ENCODE measurements around the gene ARHGAP1.
"Not testable (repeated sequence)": the region's sequence is repeated elsewhere in the genome, so short reads cannot be mapped to it uniquely, and the experiment has no call there.

The ARHGAP1 gene

DNA sequence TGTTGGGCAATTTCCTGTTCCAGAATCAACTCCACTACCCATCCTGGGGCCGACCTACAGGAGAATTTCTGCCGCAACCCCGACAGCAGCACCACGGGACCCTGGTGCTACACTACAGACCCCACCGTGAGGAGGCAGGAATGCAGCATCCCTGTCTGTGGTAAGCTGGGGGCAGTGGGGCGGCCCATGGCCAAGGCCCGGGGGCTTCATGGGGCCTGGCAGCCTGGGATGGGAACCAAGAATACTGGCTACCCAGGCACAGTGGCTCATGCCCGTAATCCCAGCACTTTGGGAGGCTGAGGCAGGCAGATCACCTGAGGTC lies 22.9 kb upstream of the ARHGAP1 start:
- DNase-seq (ENCODE audit: low read depth in 2 of 2) = no peak

DNA sequence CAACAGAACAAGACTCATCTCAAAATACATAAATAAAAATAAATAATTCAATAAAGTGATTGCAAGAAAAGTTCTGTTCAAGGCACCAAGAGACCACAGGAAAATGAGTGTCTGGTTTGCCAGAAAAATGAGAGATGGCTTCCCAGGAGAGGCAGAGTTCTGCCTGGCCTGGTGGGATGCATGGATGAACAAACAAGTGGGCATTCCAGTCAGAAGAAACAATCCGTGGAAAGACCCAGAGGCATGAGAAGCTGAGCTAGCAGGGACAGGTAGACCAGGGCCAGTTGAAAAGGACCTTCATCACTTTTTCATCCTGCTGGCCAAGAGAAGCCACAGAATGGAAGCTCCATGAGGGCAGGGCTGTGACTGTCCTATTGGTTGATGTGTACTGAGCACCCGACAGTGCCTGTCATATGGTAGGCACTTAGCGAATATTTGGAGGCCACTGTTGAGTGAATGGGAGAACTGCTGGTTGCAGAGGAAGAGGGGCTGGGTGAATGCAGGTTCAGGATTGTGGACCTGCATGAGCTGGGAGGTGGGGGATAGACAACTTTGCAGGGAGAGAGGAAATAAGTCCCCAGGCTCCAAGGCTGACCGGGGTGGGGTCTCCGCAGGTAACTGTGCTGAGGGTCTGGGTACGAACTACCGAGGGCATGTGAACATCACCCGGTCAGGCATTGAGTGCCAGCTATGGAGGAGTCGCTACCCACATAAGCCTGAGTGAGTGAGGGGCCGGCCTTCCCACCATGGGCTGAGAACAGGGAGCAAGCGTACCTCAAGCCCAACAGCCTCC lies 22.3 kb upstream of the ARHGAP1 start:
- DNase-seq (ENCODE audit: low read depth in 2 of 2) = no peak

DNA sequence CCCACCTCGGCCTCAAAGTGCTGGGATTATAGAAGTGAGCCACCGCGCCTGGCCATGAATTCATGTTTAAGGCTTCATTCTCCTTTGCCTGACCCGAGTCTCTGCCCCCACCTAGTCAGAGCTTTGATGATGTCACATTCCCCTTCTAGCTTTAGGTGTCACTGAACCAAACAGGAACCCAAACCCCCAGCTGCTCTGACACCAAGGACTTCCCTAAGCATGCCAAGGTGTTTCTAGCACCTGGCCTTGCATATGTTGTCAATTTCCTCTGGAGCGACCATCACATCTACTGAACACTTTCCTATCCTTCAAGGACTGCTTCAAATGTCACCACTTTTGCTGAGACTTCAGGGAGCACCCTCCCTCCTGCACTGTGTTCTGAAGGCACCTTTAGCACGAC lies 20.9 kb upstream of the ARHGAP1 start:
- no peak for DNase-seq (ENCODE audit: low read depth in 2 of 2)

DNA sequence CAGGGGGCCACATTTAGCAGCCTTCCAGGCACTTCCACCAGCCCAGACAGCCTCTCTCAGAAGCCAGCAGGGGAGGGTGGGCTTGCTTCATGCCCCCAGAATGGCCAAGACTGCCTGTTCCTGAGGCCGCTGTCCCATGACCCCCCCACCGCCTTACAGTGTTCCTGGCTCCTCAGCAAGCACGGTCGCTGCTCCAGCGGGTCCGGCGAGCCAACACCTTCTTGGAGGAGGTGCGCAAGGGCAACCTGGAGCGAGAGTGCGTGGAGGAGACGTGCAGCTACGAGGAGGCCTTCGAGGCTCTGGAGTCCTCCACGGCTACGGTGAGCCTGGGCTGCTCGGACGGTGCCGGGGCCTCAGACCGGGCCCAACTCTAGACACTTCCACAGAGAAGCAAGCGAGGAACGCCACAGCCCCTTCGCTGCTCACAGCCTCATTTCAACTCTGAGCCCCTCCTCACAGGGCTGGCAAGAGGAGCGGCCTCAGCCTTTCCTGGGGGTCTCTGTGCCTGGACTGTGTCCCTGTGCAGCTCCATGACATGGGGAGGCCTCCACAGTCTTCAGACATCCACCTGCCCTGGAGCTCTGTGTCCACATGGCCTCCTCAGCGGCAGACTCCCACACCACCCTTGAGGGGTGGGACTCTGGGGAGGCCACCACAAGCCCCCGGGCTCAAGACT lies 19.3 kb upstream of the ARHGAP1 start:
- DNase-seq (ENCODE audit: low read depth in 2 of 2) = no peak

DNA sequence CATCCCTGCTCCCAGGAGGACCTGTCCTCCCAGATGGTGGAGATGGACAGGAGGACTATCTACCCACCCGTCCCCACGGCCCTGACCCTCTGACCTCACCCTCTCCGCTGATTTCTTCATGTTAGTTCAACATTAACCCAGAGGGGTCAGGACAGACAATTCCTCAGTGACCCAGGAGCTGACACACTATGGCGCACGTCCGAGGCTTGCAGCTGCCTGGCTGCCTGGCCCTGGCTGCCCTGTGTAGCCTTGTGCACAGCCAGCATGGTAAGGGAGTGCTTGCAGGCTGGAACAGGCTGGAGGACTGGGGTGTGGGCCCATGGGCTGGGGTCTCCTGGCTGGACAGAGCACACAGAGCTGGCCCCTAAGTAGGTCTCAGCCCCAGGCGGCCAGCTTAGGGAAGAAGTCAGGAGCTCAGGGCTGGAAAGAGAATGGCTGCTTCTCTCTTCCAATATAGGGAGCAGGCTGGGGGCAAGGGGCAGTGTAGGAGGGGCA lies 18.7 kb upstream of the ARHGAP1 start, which contains the start of gene F2:
TSS of gene F2 (plus strand) at position 166 of the 495 bp plus-strand sequence. CDS start at position 189, 23 bp downstream.
- no peak for DNase-seq (ENCODE audit: low read depth in 2 of 2)

DNA sequence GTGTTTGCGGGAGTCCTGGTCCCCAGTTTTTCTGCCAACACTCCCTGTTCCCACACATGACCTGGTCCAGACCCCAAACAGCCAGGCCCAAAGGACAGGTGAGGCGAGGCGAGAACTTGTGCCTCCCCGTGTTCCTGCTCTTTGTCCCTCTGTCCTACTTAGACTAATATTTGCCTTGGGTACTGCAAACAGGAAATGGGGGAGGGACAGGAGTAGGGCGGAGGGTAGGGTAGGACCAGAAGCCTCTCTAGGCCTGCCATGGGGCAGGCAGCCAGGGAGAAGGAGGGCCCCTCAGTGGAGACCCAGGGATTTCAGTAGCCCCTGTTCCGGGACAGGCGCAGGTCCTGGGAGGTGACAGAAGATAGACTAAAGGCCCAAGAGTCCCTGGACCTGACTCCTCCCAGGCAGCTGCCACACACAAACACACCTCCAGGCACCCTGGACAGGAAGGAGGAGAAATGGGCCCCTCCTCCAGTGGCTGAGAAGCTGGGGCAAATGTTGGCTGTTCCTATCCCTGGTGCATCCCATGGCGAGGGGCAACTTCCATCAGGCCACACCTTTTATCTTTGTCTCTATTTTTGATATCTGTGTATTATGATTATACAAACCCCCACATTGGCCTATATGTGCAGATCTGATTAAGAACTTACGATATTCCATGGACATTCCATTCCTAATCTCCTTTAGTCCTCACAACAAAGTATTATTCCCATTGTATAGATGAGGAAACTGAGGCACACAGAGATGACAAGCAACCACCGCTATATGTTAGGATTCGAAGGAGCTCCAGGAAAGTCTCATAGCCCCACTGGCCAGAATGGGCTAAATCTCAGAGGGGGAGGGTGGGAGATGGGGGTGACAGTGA lies 18.0 kb upstream of the ARHGAP1 start:
- DNase-seq (ENCODE audit: low read depth in 2 of 2) = no peak

DNA sequence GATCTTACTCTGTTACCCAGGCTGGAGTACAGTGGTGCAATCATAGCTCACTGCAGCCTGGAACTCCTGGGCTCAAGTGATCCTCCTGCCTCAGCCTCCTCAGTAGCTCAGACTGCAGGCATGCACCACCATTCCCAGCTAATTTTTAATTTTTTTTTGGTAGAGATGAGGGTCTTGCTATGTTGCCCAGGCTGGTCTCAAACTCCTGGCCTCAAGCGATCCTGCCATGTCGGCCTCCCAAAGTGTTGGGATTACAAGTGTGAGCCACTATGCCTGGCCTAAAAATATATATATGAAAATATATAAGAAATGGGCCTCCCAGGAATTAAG lies 17.4 kb upstream of the ARHGAP1 start:
- DNase-seq (ENCODE audit: low read depth in 2 of 2) = not testable (repeated sequence)

DNA sequence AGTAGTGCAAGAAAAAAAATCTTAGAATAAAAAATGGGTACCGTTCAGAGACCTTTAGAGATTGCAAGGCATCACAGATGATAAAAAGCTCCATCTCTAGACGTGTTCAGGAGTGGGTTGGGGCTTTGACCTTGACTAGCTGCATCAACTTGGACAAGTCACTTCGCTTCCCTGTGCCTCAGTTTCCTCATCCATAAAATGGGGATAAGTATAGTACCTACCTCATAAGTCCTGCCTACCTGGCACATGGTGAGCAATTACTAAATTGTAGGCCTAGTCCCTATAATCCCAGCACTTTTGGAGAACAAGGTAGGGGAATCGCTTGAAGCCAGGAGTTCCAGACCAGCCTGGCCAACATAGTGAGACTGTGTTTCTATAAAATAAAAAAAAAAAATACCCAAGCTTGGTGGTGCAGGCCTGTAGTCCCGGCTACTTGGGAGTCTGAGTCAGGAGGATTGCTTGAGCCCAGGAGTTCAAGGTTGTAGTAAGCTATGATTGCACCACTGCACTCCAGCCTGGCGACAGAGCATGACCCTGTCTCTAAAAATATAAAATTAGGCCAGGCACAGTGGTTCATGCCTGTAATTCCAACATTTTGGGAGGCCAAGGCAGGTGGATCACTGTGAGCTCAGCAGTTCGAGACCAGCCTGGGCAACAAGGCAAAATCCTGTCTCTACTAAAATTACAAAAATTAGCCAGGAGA lies 12.6 kb upstream of the ARHGAP1 start:
- no peak for DNase-seq (ENCODE audit: low read depth in 2 of 2)

DNA sequence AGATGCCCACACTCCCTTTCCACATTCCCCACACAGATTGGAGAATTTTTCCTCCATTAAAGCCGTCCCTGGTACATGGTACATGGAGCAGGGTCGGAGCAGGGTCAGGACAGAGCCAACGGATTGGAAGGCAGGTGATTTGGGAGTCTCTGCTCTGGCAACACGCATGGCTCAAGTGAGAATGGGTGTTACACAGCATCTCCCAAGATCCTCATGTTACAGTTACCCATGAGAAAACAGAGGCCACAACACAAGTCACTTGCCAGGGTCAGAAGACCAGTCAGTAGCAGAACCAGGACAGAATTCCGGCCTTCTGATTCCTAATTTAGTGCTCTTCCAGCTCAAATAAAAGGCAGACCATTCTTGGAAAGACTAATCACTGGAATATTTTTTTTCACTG lies 10.9 kb upstream of the ARHGAP1 start:
- DNase-seq (ENCODE audit: low read depth in 2 of 2) = no peak

DNA sequence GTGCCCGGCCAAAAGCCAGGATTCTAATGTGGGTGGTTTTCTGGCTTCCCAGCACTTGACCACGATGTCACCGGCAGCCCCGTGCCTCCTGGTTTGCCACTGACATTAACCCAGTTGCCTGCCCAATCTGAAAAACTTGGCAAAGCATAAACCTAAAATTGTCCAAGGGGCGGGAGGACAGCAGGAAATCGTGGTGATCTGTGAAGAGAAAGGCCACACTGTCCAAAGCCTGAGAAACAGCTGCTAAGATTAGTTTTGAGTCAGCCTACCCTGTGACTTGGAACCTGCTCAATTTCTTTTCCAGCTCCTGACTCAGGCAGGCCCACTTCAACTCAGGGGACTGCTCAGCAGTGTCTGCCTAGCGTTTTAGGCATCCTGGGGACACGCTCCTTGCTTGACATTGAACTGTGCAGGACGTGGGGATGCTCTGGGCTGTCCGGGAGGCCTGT lies 10.4 kb upstream of the ARHGAP1 start:
- no peak for DNase-seq (ENCODE audit: low read depth in 2 of 2)

DNA sequence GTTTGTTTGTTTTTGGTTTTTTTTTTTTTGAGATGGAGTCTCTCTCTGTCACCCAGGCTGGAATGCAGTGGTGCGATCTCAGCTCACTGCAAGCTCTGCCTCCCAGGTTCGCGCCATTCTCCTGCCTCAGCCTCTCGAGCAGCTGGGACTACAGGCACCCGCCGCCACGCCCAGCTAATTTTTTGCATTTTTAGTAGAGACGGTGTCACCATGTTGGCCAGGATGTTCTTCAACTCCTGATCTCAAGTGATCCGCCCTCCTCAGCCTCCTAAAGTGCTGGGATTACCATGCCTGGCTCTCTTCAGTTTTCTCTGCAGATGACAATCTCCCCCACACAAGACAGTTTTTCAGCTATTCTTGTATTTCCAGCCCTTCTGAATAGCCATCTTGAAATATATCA lies 8.9 kb upstream of the ARHGAP1 start:
- DNase-seq (ENCODE audit: low read depth in 2 of 2) = not testable (repeated sequence)

DNA sequence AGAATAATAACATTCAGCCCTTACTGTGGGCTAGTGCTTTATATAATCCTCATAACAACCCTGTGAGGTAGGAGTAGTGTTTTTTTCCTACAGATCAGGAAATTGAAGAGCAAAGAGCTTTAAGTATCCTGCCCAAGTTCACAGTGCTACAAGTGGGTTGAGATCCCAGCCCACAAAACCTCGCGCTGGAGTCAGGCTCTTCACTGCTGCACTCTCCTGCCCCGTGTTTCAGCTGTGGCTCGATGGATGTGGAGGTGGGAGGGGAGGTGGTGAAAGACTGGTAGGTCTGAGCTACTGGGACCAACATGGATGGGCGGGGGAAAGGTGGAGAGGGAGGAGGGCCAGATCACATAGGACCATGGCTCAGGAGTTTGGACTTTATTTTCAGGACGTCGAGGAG lies 6.5 kb upstream of the ARHGAP1 start:
- DNase-seq (ENCODE audit: low read depth in 2 of 2) = no peak

DNA sequence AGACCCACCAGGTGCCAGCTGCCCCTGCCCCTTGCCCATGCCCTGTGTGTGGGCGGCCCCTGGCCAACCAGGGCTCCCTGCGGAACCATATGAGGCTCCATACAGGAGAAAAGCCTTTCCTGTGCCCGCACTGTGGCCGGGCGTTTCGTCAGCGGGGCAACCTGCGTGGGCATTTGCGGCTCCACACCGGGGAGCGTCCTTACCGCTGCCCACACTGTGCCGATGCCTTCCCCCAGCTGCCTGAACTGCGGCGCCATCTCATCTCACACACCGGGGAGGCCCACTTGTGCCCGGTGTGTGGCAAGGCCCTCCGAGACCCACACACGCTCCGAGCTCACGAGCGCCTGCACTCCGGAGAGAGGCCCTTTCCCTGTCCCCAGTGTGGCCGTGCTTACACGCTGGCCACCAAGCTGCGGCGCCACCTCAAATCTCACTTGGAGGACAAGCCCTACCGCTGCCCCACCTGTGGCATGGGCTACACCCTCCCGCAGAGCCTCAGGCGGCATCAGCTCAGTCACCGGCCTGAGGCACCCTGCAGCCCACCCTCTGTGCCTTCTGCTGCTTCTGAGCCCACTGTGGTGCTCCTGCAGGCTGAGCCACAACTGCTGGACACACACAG lies 4.8 kb upstream of the ARHGAP1 start:
- DNase-seq (ENCODE audit: low read depth in 2 of 2) = no peak

DNA sequence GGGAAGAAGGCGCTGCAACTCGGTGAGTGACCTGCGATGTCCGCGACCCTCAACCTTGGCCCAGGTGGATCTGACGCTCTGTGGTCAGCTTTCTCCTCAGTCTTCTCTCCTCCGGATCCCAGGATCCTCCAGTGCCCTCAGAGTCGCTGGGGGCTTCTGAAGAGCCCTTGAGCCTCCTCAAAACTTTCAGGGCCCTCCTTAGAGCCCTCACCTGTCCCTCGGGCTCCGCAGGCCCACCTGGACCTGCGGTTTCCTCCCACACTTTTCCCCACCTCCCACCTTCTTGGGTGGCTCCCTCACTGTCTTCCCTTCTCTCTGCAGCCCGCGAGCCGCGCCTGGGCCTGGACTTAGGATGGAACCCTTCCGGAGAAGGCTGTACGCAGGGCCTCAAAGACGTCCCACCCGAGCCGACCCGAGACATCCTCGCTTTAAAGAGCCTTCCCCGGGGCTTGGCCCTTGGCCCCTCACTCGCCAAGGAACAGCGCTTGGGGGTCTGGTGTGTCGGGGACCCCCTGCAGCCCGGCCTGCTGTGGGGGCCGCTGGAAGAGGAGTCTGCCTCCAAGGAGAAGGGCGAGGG lies 747 bp upstream of the ARHGAP1 start:
- no peak for DNase-seq (ENCODE audit: low read depth in 2 of 2)

DNA sequence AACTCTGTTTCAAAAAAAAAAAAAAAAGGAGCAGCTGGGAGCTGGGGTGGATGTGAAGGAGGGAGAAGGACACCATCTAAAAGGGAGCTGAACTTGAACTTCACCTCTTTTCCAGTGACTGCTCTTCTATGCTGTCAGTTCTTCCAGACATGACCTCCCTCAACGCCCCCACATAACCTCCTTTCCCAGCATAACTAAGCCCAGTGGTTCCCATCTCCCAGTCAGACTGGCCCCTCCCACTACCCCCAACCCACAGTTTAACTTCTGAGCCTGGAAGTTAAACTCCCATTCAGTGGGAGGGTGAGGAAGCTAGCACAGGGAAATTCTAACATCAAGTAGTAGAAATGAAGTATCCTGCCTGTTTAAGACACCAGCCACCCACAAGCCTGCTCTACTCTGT lies 1.8 kb downstream of the ARHGAP1 start:
- DNase-seq (ENCODE audit: low read depth in 2 of 2) = no peak

DNA sequence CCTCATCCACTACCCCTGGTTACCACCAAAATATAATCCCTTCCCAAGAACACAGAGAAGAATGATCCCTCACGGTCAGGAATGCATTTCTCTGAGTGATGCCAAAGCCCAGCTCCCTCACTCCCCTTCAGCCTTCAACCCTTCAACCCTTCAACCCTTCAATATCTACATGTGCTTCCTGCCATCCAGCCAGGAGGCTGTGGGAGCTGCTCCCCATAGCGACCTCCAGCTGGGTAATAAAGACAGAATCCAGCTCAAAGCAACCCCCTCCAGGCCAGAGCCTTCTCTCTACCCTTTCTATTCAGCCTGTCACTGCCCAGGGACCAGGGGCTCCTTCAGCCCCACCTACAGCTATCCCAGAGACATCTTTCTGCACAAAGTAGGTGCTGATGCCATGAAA lies 2.7 kb downstream of the ARHGAP1 start:
- no peak for DNase-seq (ENCODE audit: low read depth in 2 of 2)

DNA sequence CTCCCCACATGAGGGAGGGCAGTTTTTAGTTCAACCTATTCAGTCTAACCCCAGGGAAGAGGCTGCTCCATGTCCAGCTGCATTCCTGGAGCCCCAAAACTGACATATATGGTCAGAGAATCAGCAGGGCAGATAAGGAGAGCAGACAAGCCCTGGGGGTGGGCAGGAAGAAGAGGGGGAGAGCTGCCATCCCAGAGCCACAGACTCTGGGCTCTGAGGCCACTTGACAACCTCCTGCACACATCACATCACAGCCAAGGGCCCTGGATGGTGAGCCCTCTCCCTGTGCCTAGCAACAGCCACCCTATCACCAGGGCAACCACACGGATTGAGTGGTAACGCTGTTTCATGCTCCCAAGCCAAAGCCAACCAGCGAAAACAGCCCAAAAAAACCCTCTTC lies 3.1 kb downstream of the ARHGAP1 start:
- DNase-seq (ENCODE audit: low read depth in 2 of 2) = no peak

DNA sequence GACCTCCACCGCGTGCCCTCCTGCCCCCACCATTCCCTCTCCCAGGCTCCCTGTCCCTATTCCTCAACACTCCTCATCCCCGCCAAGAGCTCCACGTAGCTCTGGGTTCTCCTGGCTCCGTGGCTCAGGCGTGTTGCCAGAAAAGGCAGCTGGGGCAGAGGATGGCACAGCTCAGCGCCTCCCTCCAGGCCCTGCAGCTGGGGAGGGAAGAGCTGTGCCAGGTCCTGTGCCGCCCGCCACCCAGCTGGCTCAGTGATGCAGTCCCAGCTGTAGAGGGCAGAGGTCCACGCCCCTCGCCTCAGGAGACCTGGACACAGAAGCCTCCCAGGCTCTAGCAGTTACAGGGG lies 4.2 kb downstream of the ARHGAP1 start:
- DNase-seq (ENCODE audit: low read depth in 2 of 2) = no peak

DNA sequence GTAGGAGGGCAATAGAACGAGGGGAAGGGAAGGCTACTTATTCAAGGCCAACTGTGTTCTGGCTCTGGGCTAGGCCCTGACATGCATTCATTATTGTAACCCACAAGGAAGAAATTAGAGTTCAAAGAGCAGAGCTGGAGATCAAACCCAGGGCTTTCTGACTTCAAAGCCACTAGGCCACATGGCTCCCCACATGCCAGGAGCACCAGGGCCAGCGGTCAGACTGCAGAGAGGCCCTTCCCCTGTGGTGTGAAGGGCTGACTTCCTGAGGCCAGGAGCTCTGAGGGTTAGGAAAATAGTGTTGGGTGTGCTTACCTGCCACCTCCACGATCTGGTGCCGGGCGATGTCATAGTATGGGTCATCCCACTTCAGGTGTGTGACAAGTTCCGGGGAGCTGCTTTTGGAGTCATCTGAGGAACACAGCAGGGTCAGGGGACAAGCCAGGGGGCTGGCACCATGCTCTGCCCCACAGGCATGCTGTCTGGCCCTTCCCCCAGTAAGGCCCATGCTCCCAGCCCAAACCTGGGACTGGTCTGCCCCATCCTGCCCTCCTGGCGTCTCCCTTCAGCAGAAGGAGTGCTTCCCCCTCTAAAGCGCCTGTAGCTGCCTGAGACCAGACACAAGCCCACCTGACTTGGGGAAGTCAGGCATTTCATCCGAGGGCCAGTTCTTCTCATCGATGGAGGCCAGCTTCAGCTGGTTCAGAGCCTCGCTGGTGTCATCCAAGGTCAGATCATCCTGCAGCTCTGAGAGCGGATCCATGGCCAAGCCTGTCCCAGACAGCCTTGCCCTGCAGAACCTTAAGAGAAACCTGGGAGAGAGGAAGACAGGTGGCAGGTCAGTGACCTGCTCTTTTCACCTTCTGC lies 4.8 kb downstream of the ARHGAP1 start:
- DNase-seq (ENCODE audit: low read depth in 2 of 2) = no peak

DNA sequence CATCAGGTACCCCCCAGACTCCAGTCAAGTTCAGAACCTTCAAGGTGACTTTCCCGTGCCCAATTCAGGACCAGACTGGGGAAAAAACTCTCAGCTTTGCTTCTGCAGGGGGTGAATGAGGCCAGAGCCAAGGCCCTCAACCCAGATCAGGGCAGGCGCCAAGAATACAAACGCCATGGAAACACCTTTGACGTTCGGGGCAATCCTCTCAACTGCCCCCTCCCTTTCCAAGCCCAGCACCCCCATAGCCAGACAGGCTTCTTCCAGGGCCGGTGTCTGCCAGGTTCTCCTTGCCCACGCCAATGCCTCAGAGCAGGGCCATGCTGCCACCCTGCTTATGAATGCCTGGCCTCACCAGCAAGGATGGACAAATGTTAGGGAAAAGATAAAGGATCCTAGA lies 5.8 kb downstream of the ARHGAP1 start:
- DNase-seq (ENCODE audit: low read depth in 2 of 2) = no peak
